ENCODE results near the gene NINJ2.
A peak's percentile ranks its signal among the peaks of the same experiment; 100 is the strongest.

Gene NINJ2

DNA sequence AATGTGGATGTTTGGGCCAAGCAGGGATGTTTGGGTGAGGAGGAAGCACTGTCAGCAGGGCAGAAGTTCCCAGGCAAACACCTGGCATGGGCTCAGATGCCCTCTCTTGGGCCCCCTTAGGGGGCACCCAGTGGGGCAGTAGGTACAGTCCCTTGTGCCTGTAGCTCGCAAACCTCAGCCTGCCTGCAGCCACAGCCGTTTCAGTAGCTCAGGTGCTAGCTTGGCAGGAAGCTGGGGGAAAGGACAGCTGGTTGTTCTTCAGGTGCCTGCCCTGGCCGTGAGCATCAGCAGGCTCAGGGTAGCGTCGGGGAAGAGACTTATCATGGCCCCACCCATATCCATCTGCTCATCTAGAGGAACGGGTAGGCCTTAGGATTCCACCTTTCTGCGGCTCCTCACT, 136.0 kb downstream of the NINJ2 start:
- H3K79me2 ChIP-seq, result peaks cover 4% of the 10 kb centered on the region
- no peak overlapping the region for H3K27ac ChIP-seq
- no peak overlapping the region for H2AFZ ChIP-seq
- H3K36me3 ChIP-seq (ENCODE audit: control insufficient read depth, insufficient read depth, low read length), result no peaks in the 10 kb centered on the region
- TF ChIP-seq, protein P1, sequence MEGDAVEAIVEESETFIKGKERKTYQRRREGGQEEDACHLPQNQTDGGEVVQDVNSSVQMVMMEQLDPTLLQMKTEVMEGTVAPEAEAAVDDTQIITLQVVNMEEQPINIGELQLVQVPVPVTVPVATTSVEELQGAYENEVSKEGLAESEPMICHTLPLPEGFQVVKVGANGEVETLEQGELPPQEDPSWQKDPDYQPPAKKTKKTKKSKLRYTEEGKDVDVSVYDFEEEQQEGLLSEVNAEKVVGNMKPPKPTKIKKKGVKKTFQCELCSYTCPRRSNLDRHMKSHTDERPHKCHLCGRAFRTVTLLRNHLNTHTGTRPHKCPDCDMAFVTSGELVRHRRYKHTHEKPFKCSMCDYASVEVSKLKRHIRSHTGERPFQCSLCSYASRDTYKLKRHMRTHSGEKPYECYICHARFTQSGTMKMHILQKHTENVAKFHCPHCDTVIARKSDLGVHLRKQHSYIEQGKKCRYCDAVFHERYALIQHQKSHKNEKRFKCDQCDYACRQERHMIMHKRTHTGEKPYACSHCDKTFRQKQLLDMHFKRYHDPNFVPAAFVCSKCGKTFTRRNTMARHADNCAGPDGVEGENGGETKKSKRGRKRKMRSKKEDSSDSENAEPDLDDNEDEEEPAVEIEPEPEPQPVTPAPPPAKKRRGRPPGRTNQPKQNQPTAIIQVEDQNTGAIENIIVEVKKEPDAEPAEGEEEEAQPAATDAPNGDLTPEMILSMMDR (IDR thresholded peaks at IDR 0.05), result no peak
- no peak overlapping the region for H3K9ac ChIP-seq
- no peak overlapping the region for H3K4me3 ChIP-seq (ENCODE audit: low read depth, low read length)
- no peaks in the 10 kb centered on the region for H3K27me3 ChIP-seq (ENCODE audit: control insufficient read depth, insufficient read depth, low read length)
- no peaks in the 10 kb centered on the region for H3K9me3 ChIP-seq (ENCODE audit: control insufficient read depth, low read length)
- no peak overlapping the region for H3K4me2 ChIP-seq (ENCODE audit: low read length)
- H3K4me1 ChIP-seq, result peaks cover 15% of the 10 kb centered on the region

DNA sequence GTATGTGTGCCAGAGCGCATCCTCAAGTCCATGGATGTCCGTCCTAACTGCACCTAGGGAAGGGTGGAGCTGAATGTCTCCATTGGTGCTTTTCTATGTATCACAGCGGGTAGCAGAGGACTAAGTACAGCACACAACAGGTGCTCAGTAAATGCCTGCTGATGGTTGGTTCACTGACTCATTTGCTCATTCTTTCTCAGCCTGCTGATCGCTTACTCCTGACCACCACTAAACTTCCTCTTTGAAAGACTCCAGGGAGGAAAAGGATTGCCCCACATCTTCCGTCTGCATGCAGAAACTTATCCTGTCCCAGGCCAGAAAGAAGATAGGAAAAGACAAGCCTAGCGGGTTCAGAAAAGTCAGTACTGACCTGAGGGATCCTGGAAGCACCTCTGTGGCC, 137.2 kb downstream of the NINJ2 start:
- Histone ChIP-seq H3K9ac (no peak overlapping the region), H3K27me3 (ENCODE audit: control insufficient read depth, insufficient read depth, low read length) (no peaks in the 10 kb centered on the region), H3K27ac (no peak overlapping the region), H3K4me1 (peaks cover 24% of the 10 kb centered on the region), H3K4me3 (ENCODE audit: low read depth, low read length) (no peak overlapping the region), H3K36me3 (ENCODE audit: control insufficient read depth, insufficient read depth, low read length) (no peaks in the 10 kb centered on the region), H2AFZ (no peak overlapping the region), H3K79me2 (peaks cover 4% of the 10 kb centered on the region), H3K4me2 (ENCODE audit: low read length) (no peak overlapping the region), H3K9me3 (ENCODE audit: control insufficient read depth, low read length) (no peaks in the 10 kb centered on the region)
- TF ChIP-seq, protein P1 (IDR thresholded peaks at IDR 0.05), result no peak

DNA sequence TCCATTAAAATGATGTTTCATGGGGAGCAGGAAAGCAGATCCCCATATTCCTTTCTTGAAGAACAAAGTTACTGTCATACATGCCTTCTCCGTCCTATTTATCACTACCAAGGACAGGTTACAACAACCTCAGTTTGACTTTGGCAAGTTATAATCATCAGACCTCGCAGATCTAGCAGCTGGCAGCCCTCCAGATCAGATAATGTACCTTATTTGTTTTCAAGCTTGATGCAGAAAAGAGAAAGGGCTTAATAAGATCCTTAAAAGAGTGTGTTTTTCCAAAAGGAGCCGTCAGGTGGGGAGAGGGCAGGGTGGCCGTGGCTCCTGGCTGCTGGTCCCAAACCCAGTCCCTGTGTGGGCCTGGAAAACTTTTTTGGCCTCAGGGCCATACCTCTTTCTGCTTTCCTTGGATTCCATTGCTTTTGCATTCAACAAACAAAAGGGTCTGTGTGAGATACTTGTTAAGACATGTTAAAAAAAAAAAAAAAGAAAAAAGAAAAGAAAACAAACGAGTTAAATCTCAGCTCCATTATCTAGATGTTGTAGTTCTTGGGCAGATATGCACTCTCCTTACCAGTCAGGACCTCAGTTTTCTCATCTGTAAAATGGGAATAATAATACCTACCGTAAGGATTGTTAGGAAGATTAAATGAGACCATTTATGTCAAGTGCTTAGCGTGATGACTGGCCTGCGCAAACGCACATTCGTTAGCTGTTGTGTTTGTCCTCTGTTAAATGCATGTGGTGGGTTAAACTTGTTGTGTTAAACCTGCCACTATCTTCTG, 138.9 kb downstream of the NINJ2 start:
- Histone ChIP-seq H3K4me1 (peaks cover 29% of the 10 kb centered on the region), H3K27me3 (ENCODE audit: control insufficient read depth, insufficient read depth, low read length) (no peaks in the 10 kb centered on the region), H3K9ac (no peak overlapping the region), H3K79me2 (peaks cover 2% of the 10 kb centered on the region), H3K4me2 (ENCODE audit: low read length) (peak overlapping the region; percentile 59), H2AFZ (no peak overlapping the region), H3K9me3 (ENCODE audit: control insufficient read depth, low read length) (no peaks in the 10 kb centered on the region), H3K27ac (peak overlapping the region; percentile 43), H3K36me3 (ENCODE audit: control insufficient read depth, insufficient read depth, low read length) (no peaks in the 10 kb centered on the region), H3K4me3 (ENCODE audit: low read depth, low read length) (peak overlapping the region; percentile 33)
- TF ChIP-seq, protein P1 (IDR thresholded peaks at IDR 0.05), result no peak

DNA sequence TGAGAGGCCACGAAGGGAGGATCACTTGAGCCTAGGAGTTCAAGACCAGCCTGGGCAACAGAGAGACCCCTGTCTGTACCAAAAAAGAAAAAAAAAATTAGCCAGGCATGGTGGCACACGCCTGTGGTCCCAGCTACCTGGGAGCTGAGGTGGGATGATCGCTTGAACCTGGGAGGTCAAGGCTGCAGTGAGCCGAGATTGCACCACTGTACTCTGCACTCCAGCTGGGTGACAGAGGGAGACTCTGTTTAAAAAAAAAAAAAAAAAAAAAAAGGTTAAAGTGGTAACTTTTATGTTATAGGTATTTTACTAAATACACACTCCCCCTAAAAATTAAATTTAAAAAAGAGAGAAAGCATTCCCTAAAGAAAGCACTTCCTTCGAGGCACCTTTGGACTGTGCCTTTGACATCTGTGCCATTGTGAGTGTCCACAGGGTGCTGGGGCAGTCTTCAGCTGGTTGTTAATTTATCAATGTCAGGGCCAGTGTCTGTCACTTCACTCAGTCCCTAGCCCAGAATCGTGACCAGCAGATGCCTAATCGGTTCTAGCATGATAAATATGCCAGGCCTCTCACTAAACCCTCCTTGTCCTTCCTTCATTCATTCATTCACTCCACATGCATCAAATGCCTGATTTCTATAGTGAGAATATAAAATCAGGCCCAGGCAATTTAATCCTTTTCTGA, 140.4 kb downstream of the NINJ2 start:
- Histone ChIP-seq H2AFZ (no peak overlapping the region), H3K27ac (no peak overlapping the region), H3K9ac (no peak overlapping the region), H3K4me1 (peaks cover 35% of the 10 kb centered on the region), H3K36me3 (ENCODE audit: control insufficient read depth, insufficient read depth, low read length) (no peaks in the 10 kb centered on the region), H3K4me3 (ENCODE audit: low read depth, low read length) (no peak overlapping the region), H3K9me3 (ENCODE audit: control insufficient read depth, low read length) (no peaks in the 10 kb centered on the region), H3K79me2 (peaks cover 2% of the 10 kb centered on the region), H3K27me3 (ENCODE audit: control insufficient read depth, insufficient read depth, low read length) (no peaks in the 10 kb centered on the region), H3K4me2 (ENCODE audit: low read length) (peak overlapping the region; percentile 59)
- TF ChIP-seq, protein P1 (IDR thresholded peaks at IDR 0.05), result no peak
